HepG2 (cell line): ENCODE measurements around the gene PRR35. TPM values are rescaled to one million over a fixed set of nuclear protein-coding genes. Genes with fewer than 3 reads are reported as not detected.

ENCODE experiments used
- ERF ChIP-seq: IDR thresholded peaks from 2 replicates; pipeline ENCODE4 v1.6.1; 2018; ENCODE audit warnings: missing biosample characterization, missing genetic modification reagents
- FOXM1 ChIP-seq: sonication (generic); formaldehyde crosslinking; IDR thresholded peaks from 2 replicates; pipeline ENCODE4 v1.5.0; 2020; ENCODE audit warnings: missing genetic modification reagents
- GABPA ChIP-seq, 2 experiments: IDR thresholded peaks; 2 replicates each; pipeline ENCODE4 v1.6.1; 2011 to 2016; ENCODE audit warnings: low read depth in 2 of 2, low read length in 1 of 2, missing biosample characterization in 1 of 2, missing genetic modification characterization in 1 of 2
- GABPB1 ChIP-seq: IDR thresholded peaks from 2 replicates; pipeline ENCODE4 v1.6.1; 2016; ENCODE audit warnings: mild to moderate bottlenecking, missing genetic modification reagents, moderate library complexity, missing compliant biosample characterization
- HNRNPLL ChIP-seq: fragments of 200-400 bp; formaldehyde crosslinking; IDR thresholded peaks from 2 replicates; pipeline ENCODE4 v1.6.1; 2017; ENCODE audit warnings: mild to moderate bottlenecking, low read depth, low read length; ENCODE audit not compliant: poor library complexity, severe bottlenecking
- KDM2A ChIP-seq: sonication (generic); formaldehyde crosslinking; IDR thresholded peaks from 2 replicates; pipeline ENCODE4 v1.4.0; 2020; ENCODE audit warnings: low read depth, missing genetic modification reagents, borderline replicate concordance
- MYC ChIP-seq: sonication (generic); formaldehyde crosslinking; IDR thresholded peaks from 2 replicates; pipeline ENCODE4 v1.9.0; 2021; ENCODE audit warnings: missing genetic modification reagents, borderline replicate concordance
- RBFOX2 ChIP-seq: fragments of 200-400 bp; formaldehyde crosslinking; IDR thresholded peaks from 2 replicates; pipeline ENCODE4 v1.6.1; 2017; ENCODE audit warnings: low read depth, mild to moderate bottlenecking, low read length
- ZNF547 ChIP-seq: sonication (generic); formaldehyde crosslinking; IDR thresholded peaks from 2 replicates; pipeline ENCODE4 v1.5.1; 2020; ENCODE audit warnings: mild to moderate bottlenecking, missing genetic modification reagents
- ZNF614 ChIP-seq: IDR thresholded peaks from 2 replicates; pipeline ENCODE4 v1.6.1; 2018; ENCODE audit warnings: missing biosample characterization, missing genetic modification reagents, inconsistent platforms, borderline replicate concordance
- ZNF768 ChIP-seq: sonication (generic); formaldehyde crosslinking; IDR thresholded peaks from 2 replicates; pipeline ENCODE4 v1.4.0; 2020; ENCODE audit warnings: missing genetic modification reagents
- ZNF83 ChIP-seq: sonication (generic); formaldehyde crosslinking; IDR thresholded peaks from 2 replicates; pipeline ENCODE4 v1.4.0; 2020; ENCODE audit warnings: missing genetic modification reagents, mild to moderate bottlenecking, borderline replicate concordance
- polyA plus RNA-seq, 8 experiments: library from polyadenylated mRNA; depleted of rRNA in 3 of 8; stranded (reverse) in 7 of 8; unstranded in 1 of 8; fragments of >200 nt; fragmentation: Illumina TruSeq in 4 of 8; extraction: Trizol in 4 of 8; gene quantifications; 2 replicates each; pipeline versions ENCODE4 v1.2.1 to v1.2.3, GENCODE V29; 2011 to 2016; ENCODE audit warnings: low read depth in 4 of 8, missing spikeins in 1 of 8, mixed read lengths in 1 of 8; ENCODE audit not compliant: insufficient read depth in 1 of 8
- total RNA-seq, 5 experiments: library from RNA; depleted of rRNA; stranded (reverse); fragments of >200 nt; fragmentation: Illumina TruSeq; extraction: Trizol; gene quantifications; 2 replicates each; pipeline ENCODE4 v1.2.3, GENCODE V29; 2016; ENCODE audit warnings: low read depth in 1 of 5
- TF ChIP-seq, protein P1 (sequence below): sonication (generic); formaldehyde crosslinking; IDR thresholded peaks from 2 replicates; pipeline ENCODE4 v1.5.0; 2020; ENCODE audit warnings: missing genetic modification reagents
- TF ChIP-seq, protein P2 (sequence below): sonication (generic); formaldehyde crosslinking; IDR thresholded peaks from 2 replicates; pipeline ENCODE4 v1.5.1; 2020; ENCODE audit warnings: mild to moderate bottlenecking, missing genetic modification reagents, moderate library complexity

Gene PRR35
- total and polyA plus RNA-seq, 2 of the 13 experiments (the other 11 are each of a cell fraction or from before 2014, with no cell fraction given), result 0.07 to 0.16 TPM

GRCh38 chr16:576197-576822 lies 16.1 kb downstream of the PRR35 start (continued):
- TF ChIP-seq GABPB1 (peak; percentile 28; the same call in 1 of the 2 replicates), GABPA (IDR thresholded peaks at IDR 0.05; ENCODE audit: low read depth, low read length) (no peak), GABPA (CRISPR knock-in tag; IDR thresholded peaks at IDR 0.05; ENCODE audit: low read depth) (peak; percentile 48; the same call in 1 of the 2 replicates), ZNF83 (CRISPR knock-in tag) (no peak), ZNF547 (CRISPR knock-in tag) (0 out of 2 replicates have a peak, but pooled peaks have one; percentile 25), RBFOX2 (0 out of 2 replicates have a peak, but pooled peaks have one; percentile 9), ERF (CRISPR knock-in tag) (0 out of 2 replicates have a peak, but pooled peaks have one; percentile 17), HNRNPLL (no peak), ZNF768 (CRISPR knock-in tag) (no peak), FOXM1 (CRISPR knock-in tag) (peak; percentile 96; the same call in 1 of the 2 replicates), KDM2A (CRISPR knock-in tag) (peak; percentile 29; the same call in 1 of the 2 replicates), ZNF614 (CRISPR knock-in tag) (0 out of 2 replicates have a peak, but pooled peaks have one; percentile 25), MYC (CRISPR knock-in tag) (peak; percentile 62)
- TF ChIP-seq, protein P1, sequence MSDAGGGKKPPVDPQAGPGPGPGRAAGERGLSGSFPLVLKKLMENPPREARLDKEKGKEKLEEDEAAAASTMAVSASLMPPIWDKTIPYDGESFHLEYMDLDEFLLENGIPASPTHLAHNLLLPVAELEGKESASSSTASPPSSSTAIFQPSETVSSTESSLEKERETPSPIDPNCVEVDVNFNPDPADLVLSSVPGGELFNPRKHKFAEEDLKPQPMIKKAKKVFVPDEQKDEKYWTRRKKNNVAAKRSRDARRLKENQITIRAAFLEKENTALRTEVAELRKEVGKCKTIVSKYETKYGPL (CRISPR knock-in tag), result no peak
- TF ChIP-seq, protein P2, sequence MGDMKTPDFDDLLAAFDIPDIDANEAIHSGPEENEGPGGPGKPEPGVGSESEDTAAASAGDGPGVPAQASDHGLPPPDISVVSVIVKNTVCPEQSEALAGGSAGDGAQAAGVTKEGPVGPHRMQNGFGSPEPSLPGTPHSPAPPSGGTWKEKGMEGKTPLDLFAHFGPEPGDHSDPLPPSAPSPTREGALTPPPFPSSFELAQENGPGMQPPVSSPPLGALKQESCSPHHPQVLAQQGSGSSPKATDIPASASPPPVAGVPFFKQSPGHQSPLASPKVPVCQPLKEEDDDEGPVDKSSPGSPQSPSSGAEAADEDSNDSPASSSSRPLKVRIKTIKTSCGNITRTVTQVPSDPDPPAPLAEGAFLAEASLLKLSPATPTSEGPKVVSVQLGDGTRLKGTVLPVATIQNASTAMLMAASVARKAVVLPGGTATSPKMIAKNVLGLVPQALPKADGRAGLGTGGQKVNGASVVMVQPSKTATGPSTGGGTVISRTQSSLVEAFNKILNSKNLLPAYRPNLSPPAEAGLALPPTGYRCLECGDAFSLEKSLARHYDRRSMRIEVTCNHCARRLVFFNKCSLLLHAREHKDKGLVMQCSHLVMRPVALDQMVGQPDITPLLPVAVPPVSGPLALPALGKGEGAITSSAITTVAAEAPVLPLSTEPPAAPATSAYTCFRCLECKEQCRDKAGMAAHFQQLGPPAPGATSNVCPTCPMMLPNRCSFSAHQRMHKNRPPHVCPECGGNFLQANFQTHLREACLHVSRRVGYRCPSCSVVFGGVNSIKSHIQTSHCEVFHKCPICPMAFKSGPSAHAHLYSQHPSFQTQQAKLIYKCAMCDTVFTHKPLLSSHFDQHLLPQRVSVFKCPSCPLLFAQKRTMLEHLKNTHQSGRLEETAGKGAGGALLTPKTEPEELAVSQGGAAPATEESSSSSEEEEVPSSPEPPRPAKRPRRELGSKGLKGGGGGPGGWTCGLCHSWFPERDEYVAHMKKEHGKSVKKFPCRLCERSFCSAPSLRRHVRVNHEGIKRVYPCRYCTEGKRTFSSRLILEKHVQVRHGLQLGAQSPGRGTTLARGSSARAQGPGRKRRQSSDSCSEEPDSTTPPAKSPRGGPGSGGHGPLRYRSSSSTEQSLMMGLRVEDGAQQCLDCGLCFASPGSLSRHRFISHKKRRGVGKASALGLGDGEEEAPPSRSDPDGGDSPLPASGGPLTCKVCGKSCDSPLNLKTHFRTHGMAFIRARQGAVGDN, result peak; percentile 64
